Natural killer cell (primary cell): ENCODE results near the gene ST3GAL5. TPM values are rescaled to one million over a fixed set of nuclear protein-coding genes. Genes with fewer than 3 reads are reported as not detected.

Source experiments
- ATAC-seq, 3 donors: fragments of 150-1000 bp in 2 of 3; fragments of 200-7000 bp in 1 of 3; cut with Tn5 transposase; 1 replicate in 1 of 3; 2 replicates in 2 of 3; pipeline ENCODE4 v1.10.0; 2021; ENCODE audit warnings: mild to moderate bottlenecking in 2 of 3, moderate library complexity in 2 of 3
- DNase-seq, 2 donors: peaks; one replicate each; pipeline versions ENCODE4 v3.0.0 to v3.0.0-alpha.2; 2013 to 2021; ENCODE audit warnings: mixed read lengths in 1 of 2
- H3K27ac ChIP-seq: one replicate; pipeline ENCODE4 v1.5.1; 2013; ENCODE audit warnings: mild to moderate bottlenecking, low read length
- H3K27me3 ChIP-seq: one replicate; pipeline ENCODE4 v1.6.1; 2013; ENCODE audit warnings: low read length; ENCODE audit not compliant: control insufficient read depth, insufficient read depth
- H3K36me3 ChIP-seq: one replicate; pipeline ENCODE4 v1.6.1; 2013; ENCODE audit warnings: low read length; ENCODE audit not compliant: control insufficient read depth, insufficient read depth
- H3K4me1 ChIP-seq: one replicate; pipeline ENCODE4 v1.6.1; 2013; ENCODE audit warnings: low read length; ENCODE audit not compliant: control insufficient read depth, insufficient read depth
- H3K4me3 ChIP-seq: one replicate; pipeline ENCODE4 v1.5.1; 2013; ENCODE audit warnings: low read length
- H3K9me3 ChIP-seq: one replicate; pipeline ENCODE4 v1.6.1; 2013; ENCODE audit warnings: low read length; ENCODE audit not compliant: control insufficient read depth, insufficient read depth
- H3K27ac Mint-ChIP-seq, 2 donors: one replicate each; pipeline ENCODE4 v1.8.0; 2022; ENCODE audit warnings: mild to moderate bottlenecking in 2 of 2, mixed read lengths in 2 of 2, moderate library complexity in 1 of 2
- H3K27me3 Mint-ChIP-seq, 2 donors: one replicate each; pipeline ENCODE4 v1.8.0; 2022; ENCODE audit warnings: low read depth in 2 of 2, mixed read lengths in 2 of 2
- H3K36me3 Mint-ChIP-seq: one replicate; pipeline ENCODE4 v1.8.0; 2022; ENCODE audit warnings: mixed read lengths
- H3K4me1 Mint-ChIP-seq, 2 donors: one replicate each; pipeline ENCODE4 v1.8.0; 2022; ENCODE audit warnings: mixed read lengths in 2 of 2
- H3K4me3 Mint-ChIP-seq: one replicate; pipeline ENCODE4 v1.8.0; 2022; ENCODE audit warnings: mild to moderate bottlenecking, moderate library complexity, mixed read lengths
- H3K9me3 Mint-ChIP-seq, 2 donors: one replicate each; pipeline ENCODE4 v1.8.0; 2022; ENCODE audit warnings: mixed read lengths in 2 of 2
- WGBS: methylation state at CpG from one replicate; pipeline ENCODE4 v1.1.7; 2013; ENCODE audit warnings: missing lambda C conversion rate; ENCODE audit not compliant: insufficient coverage; 5-methylcytosine and 5-hydroxymethylcytosine counted together
- intact Hi-C: fragments of 100-400 bp; cut with micrococcal nuclease; formaldehyde crosslinking; loops from one replicate; pipeline ENCODE4 v1.14.2; 2022
- total RNA-seq, 4 donors: library from RNA; stranded (reverse); fragments of 120-200 nt in 1 of 4; gene quantifications; one replicate each; pipeline versions ENCODE4 v1.2.3 to v1.2.4, GENCODE V29; 2013 to 2022
- TF ChIP-seq, protein P1 (sequence below): fragments of 200-600 bp; IDR thresholded peaks from one replicate; pipeline ENCODE4 v1.8.0; 2022; ENCODE audit warnings: antibody characterized with exemption

Gene ST3GAL5
- total RNA-seq, 3 donors from 2014 or later (not counting 1 experiment from before 2014, with no cell fraction given) = 54.6 to 72.4 (median 66.1) TPM

- no peaks in the 10 kb centered on the region for H3K9me3 Mint-ChIP-seq
- ATAC-seq = no peak
- intact Hi-C loops = no loop called here
- DNase-seq = no peak
- peaks cover 19 to 21% of the 10 kb centered on the region in 2 donors for H3K4me1 Mint-ChIP-seq
- H3K36me3 Mint-ChIP-seq = no peaks in the 10 kb centered on the region
- Histone ChIP-seq H3K36me3 (no peaks in the 10 kb centered on the region), H3K27ac (no peak overlapping the region), H3K4me3 (no peak overlapping the region), H3K4me1 (peaks cover 12% of the 10 kb centered on the region), H3K9me3 (no peaks in the 10 kb centered on the region), H3K27me3 (no peaks in the 10 kb centered on the region)
- TF ChIP-seq, protein P1, sequence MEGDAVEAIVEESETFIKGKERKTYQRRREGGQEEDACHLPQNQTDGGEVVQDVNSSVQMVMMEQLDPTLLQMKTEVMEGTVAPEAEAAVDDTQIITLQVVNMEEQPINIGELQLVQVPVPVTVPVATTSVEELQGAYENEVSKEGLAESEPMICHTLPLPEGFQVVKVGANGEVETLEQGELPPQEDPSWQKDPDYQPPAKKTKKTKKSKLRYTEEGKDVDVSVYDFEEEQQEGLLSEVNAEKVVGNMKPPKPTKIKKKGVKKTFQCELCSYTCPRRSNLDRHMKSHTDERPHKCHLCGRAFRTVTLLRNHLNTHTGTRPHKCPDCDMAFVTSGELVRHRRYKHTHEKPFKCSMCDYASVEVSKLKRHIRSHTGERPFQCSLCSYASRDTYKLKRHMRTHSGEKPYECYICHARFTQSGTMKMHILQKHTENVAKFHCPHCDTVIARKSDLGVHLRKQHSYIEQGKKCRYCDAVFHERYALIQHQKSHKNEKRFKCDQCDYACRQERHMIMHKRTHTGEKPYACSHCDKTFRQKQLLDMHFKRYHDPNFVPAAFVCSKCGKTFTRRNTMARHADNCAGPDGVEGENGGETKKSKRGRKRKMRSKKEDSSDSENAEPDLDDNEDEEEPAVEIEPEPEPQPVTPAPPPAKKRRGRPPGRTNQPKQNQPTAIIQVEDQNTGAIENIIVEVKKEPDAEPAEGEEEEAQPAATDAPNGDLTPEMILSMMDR = no peak
- no peak overlapping the region for H3K4me3 Mint-ChIP-seq
- no peaks in the 10 kb centered on the region for H3K27me3 Mint-ChIP-seq
- WGBS = 99% methylated on average over 5 of the region's 7 CpGs
- H3K27ac Mint-ChIP-seq = no peak overlapping the region
Measured at GRCh38 chr2:85828725-85829124, 60.1 kb downstream of the ST3GAL5 start.

GRCh38 chr2:85827879-85828569, 60.8 kb downstream of the ST3GAL5 start:
- no peaks in the 10 kb centered on the region for H3K27me3 Mint-ChIP-seq
- ATAC-seq (no peak), DNase-seq (no peak)
- Histone ChIP-seq H3K36me3 (no peaks in the 10 kb centered on the region), H3K4me1 (peaks cover 12% of the 10 kb centered on the region), H3K27ac (no peak overlapping the region), H3K4me3 (no peak overlapping the region), H3K9me3 (no peaks in the 10 kb centered on the region), H3K27me3 (no peaks in the 10 kb centered on the region)
- intact Hi-C loops = loop anchor here (1.0 to 2.0 kb wide), 4 partner anchors 25 to 252 kb away; no protein-coding TSS in a partner anchor
- TF ChIP-seq, protein P1 = no peak
- H3K27ac Mint-ChIP-seq = peak overlapping the region; percentile 16 to 80
- WGBS = 85% methylated on average over 18 of the region's 18 CpGs
- H3K4me3 Mint-ChIP-seq = no peak overlapping the region
- H3K4me1 Mint-ChIP-seq = peaks cover 15 to 21% of the 10 kb centered on the region in 2 donors
- no peaks in the 10 kb centered on the region for H3K36me3 Mint-ChIP-seq
- no peaks in the 10 kb centered on the region for H3K9me3 Mint-ChIP-seq

DNA sequence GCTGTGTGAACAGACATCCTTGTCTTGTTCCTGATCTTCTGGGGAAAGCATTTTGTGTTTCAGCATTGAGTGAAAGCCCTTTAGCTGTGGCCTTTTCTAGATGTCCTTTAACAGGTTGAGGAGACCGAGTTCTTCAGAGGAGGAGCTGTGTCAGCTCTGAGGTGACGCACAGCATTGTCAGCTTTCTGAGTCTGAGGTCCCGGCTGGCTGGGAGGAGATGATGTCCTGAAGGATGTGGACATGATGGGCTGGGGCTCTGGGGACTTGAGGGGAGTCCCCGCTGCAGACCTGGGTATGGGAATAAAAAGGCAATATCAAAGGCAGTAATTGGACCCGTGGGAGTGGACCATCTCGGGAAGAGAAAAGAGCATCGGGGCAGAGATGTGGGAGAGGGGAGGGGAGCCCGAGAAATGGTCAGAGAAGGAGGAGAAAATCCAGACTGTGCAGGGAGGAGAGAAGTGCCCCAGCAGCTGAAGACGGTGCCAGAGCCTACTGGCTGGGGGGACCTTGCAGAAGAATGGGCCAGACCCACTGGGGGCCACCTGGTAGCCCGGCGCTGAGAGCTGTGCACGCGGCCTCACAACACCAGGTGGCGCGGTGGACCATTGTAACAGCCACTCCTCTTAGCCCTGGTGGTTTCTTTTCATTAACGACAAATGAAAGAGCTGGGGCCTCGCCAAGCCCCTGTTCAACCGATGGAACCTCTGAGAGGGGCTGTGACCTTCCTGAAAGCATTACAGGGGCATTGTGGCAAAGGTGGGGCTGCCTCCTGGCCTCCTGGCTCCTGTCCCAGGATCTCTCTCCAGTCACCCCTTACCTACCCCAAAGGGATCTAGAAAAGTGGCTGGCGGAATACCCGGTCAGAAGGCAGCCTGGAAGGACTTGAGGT, 61.6 kb downstream of the ST3GAL5 start:
- intact Hi-C loops = loop anchor here (1.0 to 2.0 kb wide), 4 partner anchors 26 to 253 kb away; no protein-coding TSS in a partner anchor
- Mint-ChIP-seq H3K36me3 (no peaks in the 10 kb centered on the region), H3K4me3 (no peak overlapping the region), H3K9me3 (no peaks in the 10 kb centered on the region), H3K27me3 (peaks cover 0 to 6% of the 10 kb centered on the region in 2 donors), H3K4me1 (peaks cover 14 to 21% of the 10 kb centered on the region in 2 donors), H3K27ac (peak overlapping the region; percentile 16 to 80)
- peaks cover 12% of the 10 kb centered on the region for H3K4me1 ChIP-seq
- H3K9me3 ChIP-seq = no peaks in the 10 kb centered on the region
- TF ChIP-seq, protein P1 = peak; percentile 93
- H3K4me3 ChIP-seq = no peak overlapping the region
- DNase-seq (peak; percentile 83 to 90), ATAC-seq (peak; percentile 94 to 100 (median 99))
- no peak overlapping the region for H3K27ac ChIP-seq
- WGBS = 37% methylated on average over 20 of the region's 20 CpGs
- H3K36me3 ChIP-seq = no peaks in the 10 kb centered on the region
- no peaks in the 10 kb centered on the region for H3K27me3 ChIP-seq
